Adipocyte (in vitro differentiated cells): ENCODE measurements around the gene RNU4-1.
"Not testable (repeated sequence)": the region's sequence is repeated elsewhere in the genome, so short reads cannot be mapped to it uniquely, and the experiment has no call there.

ENCODE experiments used
- DNase-seq: peaks from one replicate; pipeline ENCODE4 v3.0.0-alpha.2; 2015; ENCODE audit warnings: low read depth
- H3K27me3 ChIP-seq: replicated peaks from 2 replicates; pipeline ENCODE4 v1.7.0; 2013; ENCODE audit warnings: mild to moderate bottlenecking, low read length, moderate library complexity; ENCODE audit not compliant: control insufficient read depth, insufficient read depth
- H3K36me3 ChIP-seq: 2 replicates; pipeline ENCODE4 v1.7.0; 2013; ENCODE audit warnings: low read length, mild to moderate bottlenecking, moderate library complexity; ENCODE audit not compliant: control insufficient read depth, insufficient read depth, severe bottlenecking
- H3K4me1 ChIP-seq: 2 replicates; pipeline ENCODE4 v1.7.0; 2013; ENCODE audit warnings: mild to moderate bottlenecking, low read length, moderate library complexity; ENCODE audit not compliant: control insufficient read depth, insufficient read depth
- H3K4me3 ChIP-seq: 2 replicates; pipeline ENCODE4 v1.7.0; 2013; ENCODE audit warnings: mild to moderate bottlenecking, low read length, moderate library complexity
- H3K9ac ChIP-seq: 2 replicates; pipeline ENCODE4 v1.7.0; 2013; ENCODE audit warnings: mild to moderate bottlenecking, low read length, moderate library complexity
- H3K9me3 ChIP-seq: 2 replicates; pipeline ENCODE4 v1.7.0; 2013; ENCODE audit warnings: mild to moderate bottlenecking, low read length, moderate library complexity; ENCODE audit not compliant: control insufficient read depth

Gene RNU4-1

GRCh38 chr12:120263748-120264085, 29.3 kb downstream of the RNU4-1 start:
- Histone ChIP-seq H3K9ac (peak overlapping the region; percentile 88), H3K36me3 (no peaks in the 10 kb centered on the region), H3K27me3 (no peaks in the 10 kb centered on the region), H3K4me1 (peaks cover 50% of the 10 kb centered on the region), H3K9me3 (no peaks in the 10 kb centered on the region), H3K4me3 (peak overlapping the region; percentile 93)
- peak; percentile 52 for DNase-seq

GRCh38 chr12:120262852-120263747, 29.9 kb downstream of the RNU4-1 start:
- Histone ChIP-seq H3K27me3 (no peaks in the 10 kb centered on the region), H3K4me3 (peak overlapping the region; percentile 93), H3K9me3 (no peaks in the 10 kb centered on the region), H3K4me1 (peaks cover 56% of the 10 kb centered on the region), H3K36me3 (no peaks in the 10 kb centered on the region), H3K9ac (peak overlapping the region; percentile 88)
- peak; percentile 65 for DNase-seq

GRCh38 chr12:120261951-120262851, 30.8 kb downstream of the RNU4-1 start:
- H3K4me3 ChIP-seq, result peak overlapping the region; percentile 93
- peaks cover 65% of the 10 kb centered on the region for H3K4me1 ChIP-seq
- no peaks in the 10 kb centered on the region for H3K27me3 ChIP-seq
- H3K36me3 ChIP-seq, result no peaks in the 10 kb centered on the region
- peak overlapping the region; percentile 88 for H3K9ac ChIP-seq
- no peaks in the 10 kb centered on the region for H3K9me3 ChIP-seq
- DNase-seq, result no peak

- Histone ChIP-seq H3K36me3 (no peaks in the 10 kb centered on the region), H3K9ac (no peak overlapping the region), H3K4me1 (peaks cover 77% of the 10 kb centered on the region), H3K27me3 (no peaks in the 10 kb centered on the region), H3K9me3 (no peaks in the 10 kb centered on the region), H3K4me3 (no peak overlapping the region)
- DNase-seq, result no peak
These were observed 32.4 kb downstream of the RNU4-1 start for GRCh38 chr12:120260607-120261006.

GRCh38 chr12:120259418-120260202, 33.4 kb downstream of the RNU4-1 start:
- H3K27me3 ChIP-seq, result no peaks in the 10 kb centered on the region
- H3K9ac ChIP-seq, result peak overlapping the region; percentile 58
- no peak for DNase-seq
- H3K9me3 ChIP-seq, result no peaks in the 10 kb centered on the region
- peaks cover 5% of the 10 kb centered on the region for H3K36me3 ChIP-seq
- peak overlapping the region; percentile 32 for H3K4me3 ChIP-seq
- H3K4me1 ChIP-seq, result peaks cover 77% of the 10 kb centered on the region

- DNase-seq, result no peak
These were observed 34.6 kb downstream of the RNU4-1 start for GRCh38 chr12:120258323-120258896.

GRCh38 chr12:120257041-120257821, 35.8 kb downstream of the RNU4-1 start:
- no peaks in the 10 kb centered on the region for H3K27me3 ChIP-seq
- H3K4me3 ChIP-seq, result peak overlapping the region; percentile 12
- peaks cover 9% of the 10 kb centered on the region for H3K36me3 ChIP-seq
- peak overlapping the region; percentile 66 for H3K9ac ChIP-seq
- H3K9me3 ChIP-seq, result no peaks in the 10 kb centered on the region
- peaks cover 62% of the 10 kb centered on the region for H3K4me1 ChIP-seq
- DNase-seq, result peak; percentile 92

More at GRCh38 chr12:120258323-120258896, 34.6 kb downstream of the RNU4-1 start:
- peaks cover 65% of the 10 kb centered on the region for H3K4me1 ChIP-seq
- H3K9me3 ChIP-seq, result no peaks in the 10 kb centered on the region
- H3K27me3 ChIP-seq, result no peaks in the 10 kb centered on the region
- H3K9ac ChIP-seq, result no peak overlapping the region
- no peak overlapping the region for H3K4me3 ChIP-seq
- peaks cover 9% of the 10 kb centered on the region for H3K36me3 ChIP-seq

GRCh38 chr12:120254809-120255208, 38.2 kb downstream of the RNU4-1 start:
- no peak overlapping the region for H3K4me3 ChIP-seq
- H3K4me1 ChIP-seq, result peaks cover 60% of the 10 kb centered on the region
- no peaks in the 10 kb centered on the region for H3K27me3 ChIP-seq
- no peak overlapping the region for H3K9ac ChIP-seq
- H3K36me3 ChIP-seq, result peaks cover 9% of the 10 kb centered on the region
- DNase-seq, result no peak
- no peaks in the 10 kb centered on the region for H3K9me3 ChIP-seq

GRCh38 chr12:120253313-120253712, 39.7 kb downstream of the RNU4-1 start:
- not testable (repeated sequence) for H3K4me3 ChIP-seq, H3K36me3 ChIP-seq, H3K9me3 ChIP-seq, H3K27me3 ChIP-seq, H3K9ac ChIP-seq
- H3K4me1 ChIP-seq, result peaks cover 59% of the 10 kb centered on the region
- DNase-seq, result peak; percentile 45
